HG02884 (cell line): ENCODE data around the gene RPL39L.
A peak's percentile ranks its signal among the peaks of the same experiment; 100 is the strongest.
"Not testable (repeated sequence)": the region's sequence is repeated elsewhere in the genome, so short reads cannot be mapped to it uniquely, and the experiment has no call there.

Experiments
- ATAC-seq: cut with Tn5 transposase; IDR thresholded peaks from one replicate; pipeline ENCODE4 v1.9.1; 2021; ENCODE audit warnings: mild to moderate bottlenecking, moderate library complexity; ENCODE audit not compliant: unreplicated experiment

Gene RPL39L

DNA sequence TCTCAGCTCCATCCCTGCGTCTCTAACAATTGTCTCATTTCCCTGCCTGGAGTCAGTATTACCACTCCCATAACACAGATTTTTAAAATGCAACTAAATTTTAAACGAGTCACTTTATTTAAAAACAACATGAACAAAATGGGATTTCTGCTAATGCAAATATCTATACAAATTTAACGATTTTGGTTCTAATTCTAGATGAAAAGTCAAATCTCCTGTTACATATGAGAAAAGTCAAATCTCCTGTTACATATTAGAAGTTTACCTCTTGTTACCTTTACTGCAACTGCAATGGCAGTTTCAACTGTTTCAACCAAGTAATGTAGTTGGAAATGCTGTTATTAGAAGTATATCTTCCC lies 578 bp upstream of the RPL39L start:
- ATAC-seq: no peak

- ATAC-seq: no peak
Measured at GRCh38 chr3:187136936-187137335, 2.4 kb downstream of the RPL39L start.

- ATAC-seq: no peak
Measured at GRCh38 chr3:187136337-187136736, 3.0 kb downstream of the RPL39L start.

GRCh38 chr3:187135172-187135690 lies 4.1 kb downstream of the RPL39L start:
- ATAC-seq: not testable (repeated sequence)

GRCh38 chr3:187133181-187133580 lies 6.1 kb downstream of the RPL39L start:
- ATAC-seq: not testable (repeated sequence)

DNA sequence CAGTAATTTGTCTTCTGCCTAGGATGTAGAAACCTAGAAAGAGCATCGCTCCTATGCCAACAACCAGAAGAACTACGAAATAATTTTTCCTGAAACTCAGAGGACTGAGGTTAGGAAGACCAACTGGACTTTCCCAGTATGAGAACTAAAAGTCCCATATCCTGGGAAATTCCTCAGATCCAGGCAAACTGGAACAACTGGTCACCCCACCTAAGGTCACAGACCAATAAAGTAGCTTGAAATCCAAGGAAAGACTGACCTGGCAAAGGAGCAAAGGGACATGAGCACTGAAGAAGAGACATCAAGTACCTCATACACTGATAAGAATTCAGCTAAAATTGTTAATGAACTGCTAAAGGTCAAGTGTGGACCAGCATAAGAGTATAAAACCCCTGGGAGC lies 6.6 kb downstream of the RPL39L start:
- no peak for ATAC-seq

GRCh38 chr3:187131981-187132380 lies 7.3 kb downstream of the RPL39L start:
- ATAC-seq: no peak

GRCh38 chr3:187130346-187131066 lies 8.8 kb downstream of the RPL39L start:
- ATAC-seq: peak; percentile 63

DNA sequence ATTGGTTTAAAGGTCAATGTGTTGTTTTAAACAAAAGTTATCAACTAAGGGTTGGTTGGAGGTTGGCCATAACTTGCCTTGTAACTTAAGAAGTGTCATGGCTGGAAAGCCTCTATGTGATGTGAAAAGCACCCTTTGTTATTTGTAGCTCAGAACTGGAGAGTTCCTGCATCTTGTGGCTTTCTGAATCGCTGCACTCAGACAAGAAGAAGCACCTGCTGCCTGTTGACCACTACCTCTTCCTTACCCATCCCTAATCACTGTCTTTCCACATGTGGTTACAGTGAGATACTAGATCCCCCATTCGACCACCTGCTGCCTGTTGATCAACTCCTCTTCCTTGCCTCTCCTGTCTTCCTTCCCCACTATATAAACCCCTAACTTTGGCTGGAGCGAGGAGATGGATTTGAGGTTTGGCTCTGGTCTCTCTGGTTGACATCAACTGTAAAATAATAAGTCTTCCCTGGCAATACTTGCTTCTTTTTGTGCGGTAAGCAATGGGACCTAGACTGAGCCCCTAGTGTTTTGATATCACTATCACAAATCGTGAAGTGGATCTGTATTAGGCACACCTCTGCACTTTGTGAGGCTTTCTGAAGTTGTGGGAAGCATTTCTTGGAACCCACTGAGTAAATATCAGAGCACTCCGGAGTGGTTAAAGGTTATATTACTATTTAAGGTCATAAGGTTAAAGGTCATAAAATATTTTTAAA lies 13.8 kb downstream of the RPL39L start:
- ATAC-seq: peak; percentile 70

GRCh38 chr3:187122261-187122660 lies 17.0 kb downstream of the RPL39L start:
- no peak for ATAC-seq

DNA sequence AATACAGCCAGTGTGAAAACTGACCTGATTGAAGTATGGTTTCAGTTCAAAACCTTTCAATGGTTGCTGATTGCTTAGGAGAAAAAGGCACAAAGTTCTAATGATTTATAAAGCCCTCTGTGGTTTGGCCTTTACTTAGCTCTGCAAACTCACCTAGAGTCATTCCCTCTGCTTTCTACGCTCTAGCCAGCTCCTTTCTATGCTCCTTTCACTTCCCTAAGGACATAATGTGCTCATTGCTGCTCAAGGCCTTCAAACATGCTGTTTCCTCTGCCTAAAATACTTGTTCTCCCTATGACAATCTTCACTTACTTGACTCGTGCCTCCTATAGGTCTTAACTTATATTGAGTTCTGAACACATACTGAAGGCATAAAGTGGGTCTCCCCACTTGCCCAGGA lies 19.0 kb downstream of the RPL39L start:
- ATAC-seq: no peak

- no peak for ATAC-seq
Measured at GRCh38 chr3:187114511-187114910, 24.8 kb downstream of the RPL39L start.

DNA sequence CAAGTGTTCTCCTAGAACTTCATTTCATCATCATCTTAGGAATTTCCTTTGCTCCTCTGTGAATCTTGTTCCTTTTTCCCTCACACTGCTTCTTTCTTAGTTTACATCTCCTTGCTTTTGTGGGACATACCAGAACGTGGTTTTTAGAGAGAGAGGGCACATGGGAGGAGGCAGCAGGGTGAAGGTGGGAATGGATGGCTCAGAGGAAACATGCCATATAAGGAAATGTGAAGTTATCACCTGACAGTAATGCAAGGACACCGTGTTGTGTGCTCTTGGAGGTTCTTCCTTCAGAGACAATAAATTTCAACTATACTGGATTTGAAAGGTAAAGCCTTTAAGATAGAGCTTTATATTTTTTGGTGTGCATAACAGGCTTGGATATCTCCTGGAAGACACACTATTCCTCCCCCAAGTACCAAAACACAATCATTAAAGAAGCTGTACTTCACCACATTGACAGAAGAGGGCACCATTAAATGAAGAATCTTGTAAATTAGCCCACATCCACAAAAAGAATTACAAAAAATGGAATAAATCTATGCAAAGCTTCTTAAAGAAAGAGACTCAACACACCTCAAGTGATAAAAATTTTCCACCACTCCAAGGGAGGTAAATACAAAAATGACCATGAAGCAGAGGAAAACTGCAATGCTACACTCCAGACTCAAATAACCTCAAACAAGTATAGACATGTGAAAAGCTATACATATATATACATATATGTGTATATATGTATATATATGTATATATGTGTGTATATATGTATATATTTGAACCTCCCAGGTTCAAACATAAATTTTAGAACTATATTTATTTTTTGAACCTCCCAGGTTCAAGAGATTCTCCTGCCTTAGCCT lies 26.1 kb downstream of the RPL39L start:
- no peak for ATAC-seq

DNA sequence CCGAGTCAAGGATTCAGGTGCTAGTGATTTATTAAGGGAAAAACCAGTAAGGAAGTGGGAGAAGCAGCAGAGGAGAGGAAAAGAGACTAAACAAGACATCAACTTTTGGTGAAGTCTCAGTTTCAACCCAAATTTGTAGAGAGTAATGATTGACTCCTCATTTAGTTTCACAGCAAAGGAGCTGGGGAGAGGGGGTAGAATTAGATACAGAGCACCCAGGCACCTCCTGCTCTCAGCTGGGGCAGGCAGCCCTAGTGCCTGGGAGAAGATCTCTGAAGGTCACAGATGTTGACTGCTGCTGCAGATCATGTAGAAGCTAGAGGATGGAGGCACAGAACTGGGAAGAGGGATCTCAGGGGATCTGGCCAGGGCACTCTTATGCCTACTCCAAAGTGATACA lies 29.1 kb downstream of the RPL39L start:
- ATAC-seq: no peak

GRCh38 chr3:187107989-187108388 lies 31.3 kb downstream of the RPL39L start:
- no peak for ATAC-seq

DNA sequence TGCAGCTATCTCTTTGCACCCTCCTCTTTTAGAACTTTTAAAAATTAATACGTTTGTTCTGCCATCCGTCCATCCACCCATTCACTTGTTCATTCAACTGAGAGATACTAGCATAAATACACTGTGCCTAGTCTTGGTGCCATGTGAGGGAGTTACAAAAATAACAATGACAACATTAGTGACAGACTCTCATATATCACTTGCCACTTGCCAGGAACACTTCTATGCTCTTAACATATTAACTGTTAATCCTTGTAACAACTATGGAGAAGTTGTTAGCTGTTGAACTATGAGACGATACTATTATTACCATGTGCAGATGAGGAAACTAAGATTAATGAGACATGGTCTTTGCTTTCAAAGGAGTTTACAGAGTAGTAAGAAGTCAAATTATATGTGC lies 33.6 kb downstream of the RPL39L start:
- no peak for ATAC-seq

DNA sequence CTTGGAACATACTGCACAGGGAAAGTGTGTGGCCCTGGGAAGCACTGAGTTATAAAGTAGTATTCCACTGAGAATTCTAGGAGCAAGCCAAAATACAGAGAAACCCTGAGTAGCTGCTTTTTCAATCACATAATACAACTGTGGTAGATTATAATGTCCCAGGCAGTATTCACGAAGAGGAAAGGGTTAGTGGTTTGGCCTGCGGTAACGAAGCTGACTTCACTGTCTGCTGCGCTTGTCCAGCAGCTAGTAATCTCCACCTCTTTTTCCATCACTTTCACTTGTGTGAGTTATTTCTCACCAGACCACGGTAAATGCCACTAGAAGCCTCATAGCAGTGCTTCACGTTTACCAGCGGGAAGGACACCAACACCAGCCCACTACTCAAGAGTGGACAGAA lies 34.4 kb downstream of the RPL39L start:
- ATAC-seq: no peak

GRCh38 chr3:187104342-187104741 lies 35.0 kb downstream of the RPL39L start:
- ATAC-seq: no peak

- no peak for ATAC-seq
Measured at GRCh38 chr3:187103251-187103650, 36.0 kb downstream of the RPL39L start.

- no peak for ATAC-seq
Measured at GRCh38 chr3:187102073-187102634, 37.1 kb downstream of the RPL39L start.
